RWPE1 (cell line): ENCODE results near the gene SLC52A3.
"Not testable (repeated sequence)": the region's sequence is repeated elsewhere in the genome, so short reads cannot be mapped to it uniquely, and the experiment has no call there.

ENCODE experiments used
- CTCF ChIA-PET: fragments of 350-600 bp; sonication (Branson Sonifier 250); formaldehyde crosslinking; extraction: SDS; loops from one replicate; lab custom pipeline; 2021; lab: Yijun Ruan, JAX
- POLR2A ChIA-PET: fragments of 400-600 bp; formaldehyde crosslinking; extraction: SDS; loops from one replicate; lab custom pipeline; 2020; ENCODE audit warnings: antibody characterized with exemption; ENCODE audit not compliant: low non-redundant PET; lab: Yijun Ruan, JAX
- DNase-seq: peaks from one replicate; pipeline ENCODE4 v3.0.0; 2012; ENCODE audit warnings: low spot score
- H3K27ac ChIP-seq: fragments of 450-650 bp; 2 replicates; pipeline ENCODE4 v1.5.1; 2017
- CTCF ChIP-seq: fragments of 450-650 bp; conservative IDR thresholded peaks from 2 replicates; pipeline ENCODE4 v1.5.1; 2017; ENCODE audit warnings: low read depth, mild to moderate bottlenecking

SLC52A3 gene

GRCh38 chr20:801678-802077 lies 33.4 kb upstream of the SLC52A3 start:
- no peak for DNase-seq
- ChIA-PET POLR2A (no interaction called here), CTCF (interaction anchor here (0.9 kb wide), 1 partner anchor 33 kb away, joined by 3 read pairs; no protein-coding TSS in a partner anchor)
- H3K27ac ChIP-seq: no peak overlapping the region
- TF ChIP-seq CTCF: no peak

- CTCF ChIA-PET: interaction anchor here (0.7 kb wide), 1 partner anchor 39 kb away, joined by 4 read pairs; no protein-coding TSS in a partner anchor
- H3K27ac ChIP-seq, POLR2A ChIA-PET, DNase-seq: not testable (repeated sequence)
Observed at GRCh38 chr20:800026-800425, 31.7 kb upstream of the SLC52A3 start.

GRCh38 chr20:798746-799145 lies 30.4 kb upstream of the SLC52A3 start:
- CTCF ChIA-PET: interaction anchor here (0.6 kb wide), 2 partner anchors 17 to 1212 kb away, joined by 3 to 6 read pairs; no protein-coding TSS in a partner anchor
- POLR2A ChIA-PET, DNase-seq, H3K27ac ChIP-seq: not testable (repeated sequence)

- CTCF ChIA-PET: no interaction called here
- DNase-seq: no peak
- no peak for TF ChIP-seq CTCF
- POLR2A ChIA-PET: no interaction called here
- H3K27ac ChIP-seq: no peak overlapping the region
Observed at GRCh38 chr20:796921-797320, 28.6 kb upstream of the SLC52A3 start.

GRCh38 chr20:792248-792647 lies 23.9 kb upstream of the SLC52A3 start:
- POLR2A ChIA-PET: no interaction called here
- TF ChIP-seq CTCF: no peak
- no peak overlapping the region for H3K27ac ChIP-seq
- DNase-seq: no peak
- CTCF ChIA-PET: no interaction called here

GRCh38 chr20:791056-791455 lies 22.8 kb upstream of the SLC52A3 start:
- H3K27ac ChIP-seq: no peak overlapping the region
- TF ChIP-seq CTCF: no peak
- ChIA-PET CTCF (interaction anchor here (0.6 kb wide), 1 partner anchor 330 kb away, joined by 3 read pairs; no protein-coding TSS in a partner anchor), POLR2A (no interaction called here)
- no peak for DNase-seq

GRCh38 chr20:787825-788224 lies 19.5 kb upstream of the SLC52A3 start:
- CTCF ChIA-PET: no interaction called here
- no peak for DNase-seq
- H3K27ac ChIP-seq: no peak overlapping the region
- TF ChIP-seq CTCF: no peak
- POLR2A ChIA-PET: no interaction called here

- TF ChIP-seq CTCF: no peak
- H3K27ac ChIP-seq: no peak overlapping the region
- ChIA-PET CTCF (no interaction called here), POLR2A (no interaction called here)
- no peak for DNase-seq
Observed at GRCh38 chr20:779771-780170, 11.5 kb upstream of the SLC52A3 start.
